GM18868 (cell line): ENCODE data around the gene MPZL2.

Experiments used
- ATAC-seq: cut with Tn5 transposase; IDR thresholded peaks from one replicate; pipeline ENCODE4 v1.9.1; 2021; ENCODE audit warnings: mild to moderate bottlenecking, moderate library complexity; ENCODE audit not compliant: unreplicated experiment

The MPZL2 gene

DNA sequence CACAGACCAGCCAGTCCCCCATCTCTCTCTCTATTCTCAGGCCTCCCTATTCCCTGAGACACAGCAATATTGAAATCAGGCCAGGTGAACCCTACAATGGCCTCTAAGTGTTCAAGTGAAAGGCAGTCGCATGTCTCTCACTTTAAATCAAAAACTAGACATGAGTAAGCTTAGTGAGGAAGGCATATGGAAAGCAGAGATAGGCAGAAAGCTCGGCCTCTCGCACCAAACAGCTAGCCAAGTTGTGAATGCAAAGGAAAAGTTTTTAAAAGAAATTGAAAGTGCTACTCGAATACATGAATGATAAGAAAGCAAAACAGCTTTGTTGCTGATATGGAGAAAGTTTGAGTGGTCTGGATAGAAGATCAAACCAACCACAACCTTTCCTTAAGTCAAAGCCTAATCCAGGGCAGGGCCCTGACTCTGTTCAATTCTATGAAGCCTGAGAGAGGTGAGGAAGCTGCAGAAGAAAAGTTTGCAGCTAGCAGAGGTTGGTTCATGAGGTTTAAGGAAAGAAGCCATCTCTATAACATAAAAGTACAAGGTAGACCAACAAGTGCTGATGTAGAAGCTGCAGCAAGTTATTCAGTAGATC, 19.8 kb upstream of the MPZL2 start:
- ATAC-seq, result no peak

DNA sequence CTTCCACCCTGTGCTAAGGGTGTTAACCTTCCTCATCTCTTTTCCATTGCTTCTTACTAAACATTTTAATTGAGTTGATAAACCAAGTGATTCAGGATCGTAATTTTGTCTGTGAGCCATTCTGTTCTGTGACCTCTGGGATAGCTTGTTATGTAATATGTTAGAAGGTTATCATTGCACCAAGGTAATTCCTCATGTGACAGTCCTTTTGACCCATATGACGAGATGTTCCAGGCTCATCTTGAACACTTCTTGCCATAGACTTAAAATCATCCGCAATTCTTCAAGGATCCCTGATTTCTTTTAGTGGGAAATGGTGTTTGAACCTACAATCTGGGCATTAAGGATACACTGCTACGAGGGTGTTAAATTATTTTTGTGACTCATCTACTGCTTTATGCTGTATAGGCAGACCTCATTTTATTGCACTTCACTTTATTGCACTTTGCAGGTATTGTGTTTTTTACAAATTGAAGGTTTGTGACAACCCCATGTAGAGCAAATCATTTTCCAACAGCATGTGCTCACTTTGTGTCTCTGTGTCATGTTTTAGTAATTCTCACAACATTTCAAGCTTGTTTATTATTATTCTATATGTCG, 19.0 kb upstream of the MPZL2 start:
- ATAC-seq, result no peak

- no peak for ATAC-seq
These were observed 18.5 kb upstream of the MPZL2 start for GRCh38 chr11:118282606-118283005.

DNA sequence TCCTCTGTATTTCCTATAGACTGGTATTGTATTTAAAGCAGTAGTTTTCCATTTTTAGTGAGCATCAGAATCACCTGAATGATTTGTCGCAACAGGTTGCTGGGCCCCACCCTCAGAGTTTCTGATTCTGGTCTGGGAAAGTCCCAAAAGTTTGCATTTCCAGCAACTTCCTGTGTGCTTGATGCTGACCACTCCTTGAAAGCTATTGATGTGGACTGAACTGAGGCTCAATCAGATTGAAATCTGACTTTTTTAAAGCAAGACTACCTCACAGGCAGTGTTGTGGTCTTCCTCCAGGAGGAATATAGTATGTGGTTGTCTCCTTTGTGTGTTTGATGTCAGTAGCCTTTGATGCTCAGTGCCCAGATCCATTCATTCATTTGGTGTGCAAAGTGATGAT, 17.2 kb upstream of the MPZL2 start:
- no peak for ATAC-seq

- no peak for ATAC-seq
These were observed 13.2 kb upstream of the MPZL2 start for GRCh38 chr11:118277312-118277711.

- ATAC-seq, result no peak
These were observed 12.3 kb upstream of the MPZL2 start for GRCh38 chr11:118276422-118276821.

GRCh38 chr11:118275176-118275575, 11.1 kb upstream of the MPZL2 start:
- ATAC-seq, result no peak

GRCh38 chr11:118274186-118274585, 10.1 kb upstream of the MPZL2 start:
- no peak for ATAC-seq

- ATAC-seq, result no peak
These were observed 7.9 kb upstream of the MPZL2 start for GRCh38 chr11:118272001-118272400.

DNA sequence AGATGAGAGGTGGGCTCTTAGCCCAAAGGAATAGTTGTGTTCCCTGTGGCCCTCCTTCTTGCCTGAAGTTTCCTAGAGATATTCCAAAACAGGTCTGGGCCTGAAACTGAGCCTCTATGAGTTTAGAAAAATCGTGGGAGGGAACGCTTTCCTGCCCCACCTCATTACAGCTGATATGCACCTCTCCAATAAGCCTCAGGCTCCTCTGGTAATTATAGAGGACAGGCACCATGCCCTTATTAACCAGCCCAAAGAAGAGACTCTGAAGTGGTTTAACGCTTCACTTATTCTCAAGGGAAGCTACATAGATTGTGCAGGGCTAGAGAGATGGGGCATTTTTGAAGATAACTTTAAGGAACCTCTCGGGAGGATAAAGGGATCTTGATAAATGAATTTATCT, 3.4 kb upstream of the MPZL2 start:
- ATAC-seq, result no peak

- ATAC-seq, result no peak
These were observed 1.9 kb upstream of the MPZL2 start for GRCh38 chr11:118265954-118266353.

DNA sequence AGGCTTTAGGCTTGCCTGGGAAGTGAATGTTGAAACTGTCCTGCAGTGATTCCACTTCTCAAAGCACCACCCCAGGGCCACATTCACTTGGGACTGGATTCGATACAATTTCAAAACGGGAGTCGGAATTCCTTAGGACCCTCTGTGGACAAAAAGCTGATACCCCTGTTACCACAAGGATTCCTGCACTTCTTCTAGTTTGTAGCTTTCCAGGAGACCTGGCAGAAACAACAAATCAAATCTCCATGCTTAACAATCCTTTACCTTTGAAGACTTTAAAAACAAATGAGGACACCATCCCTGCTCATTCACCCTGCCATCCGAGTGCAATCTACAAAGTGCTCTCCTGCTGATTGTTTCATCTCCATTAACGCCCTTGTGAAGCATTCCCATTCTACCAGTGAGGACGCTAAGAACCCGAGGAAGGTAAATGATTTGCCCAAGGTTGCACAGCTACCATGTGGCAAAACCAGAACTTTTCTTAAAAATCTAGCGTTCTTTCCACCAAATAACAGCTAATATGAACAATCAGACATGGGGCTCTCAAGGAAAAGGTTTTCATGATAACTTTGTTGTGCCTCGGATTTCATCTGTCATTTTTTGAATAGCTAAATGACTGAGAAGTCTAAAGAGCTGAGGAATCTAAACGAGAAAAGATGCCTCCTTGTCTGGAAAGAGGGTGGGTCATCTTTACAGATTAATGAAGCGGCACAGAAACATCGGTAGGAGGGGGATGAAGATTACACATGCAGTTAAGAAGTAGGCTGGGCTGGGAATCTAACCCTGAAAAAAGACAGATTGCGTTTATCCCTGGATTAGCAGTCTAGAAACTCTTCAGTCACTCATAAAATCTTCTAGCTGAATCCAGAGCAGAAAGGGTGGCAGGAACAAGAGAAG, 720 bp upstream of the MPZL2 start:
- no peak for ATAC-seq

GRCh38 chr11:118263112-118263511, 985 bp downstream of the MPZL2 start:
- ATAC-seq, result no peak

GRCh38 chr11:118260353-118260752, 3.7 kb downstream of the MPZL2 start:
- no peak for ATAC-seq

DNA sequence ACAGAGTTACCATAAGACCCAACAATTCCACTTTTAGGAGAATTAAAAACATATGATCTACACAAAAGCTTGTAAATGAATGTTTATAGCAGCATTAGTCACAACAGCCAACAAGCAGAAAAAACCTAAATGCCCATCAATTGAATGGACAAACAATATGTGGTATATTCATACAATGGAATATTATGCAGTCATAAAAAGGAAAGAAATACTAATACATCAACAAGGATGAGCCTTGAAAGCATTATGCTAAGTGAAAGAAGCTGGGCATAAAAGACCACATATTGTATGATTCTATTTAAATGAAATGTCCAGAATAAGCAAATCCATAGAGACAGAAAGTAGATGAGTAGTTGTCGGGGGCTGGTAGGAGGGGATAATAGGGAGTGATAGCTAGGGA, 5.0 kb downstream of the MPZL2 start:
- no peak for ATAC-seq

- no peak for ATAC-seq
These were observed 5.7 kb downstream of the MPZL2 start for GRCh38 chr11:118258410-118258809.

DNA sequence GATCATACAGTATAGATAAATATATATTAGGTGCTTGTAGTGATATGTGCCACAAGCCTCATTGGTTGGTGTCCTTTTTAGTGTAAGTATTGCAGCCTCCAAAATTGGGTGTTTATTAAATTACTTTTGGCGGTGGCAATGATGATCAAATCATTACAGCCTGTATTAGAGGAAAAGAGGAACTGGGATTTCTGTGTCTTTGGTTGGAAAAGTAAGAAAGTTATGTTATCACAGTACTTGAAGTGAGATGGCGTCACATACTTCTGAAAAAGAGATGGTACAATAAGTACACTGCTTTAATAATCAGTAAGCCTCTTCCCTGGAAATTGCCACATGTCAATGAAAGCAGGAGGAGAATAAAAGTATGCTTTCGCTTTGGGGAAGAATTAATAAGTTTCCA, 11.4 kb downstream of the MPZL2 start:
- ATAC-seq, result no peak

GRCh38 chr11:118251858-118252652, 12.0 kb downstream of the MPZL2 start, which contains the start of gene MPZL3:
Gene MPZL3, minus strand, starts transcription at chr11:118252365. Its CDS starts 71 bp downstream, at chr11:118252294.
- peak; percentile 61 for ATAC-seq

DNA sequence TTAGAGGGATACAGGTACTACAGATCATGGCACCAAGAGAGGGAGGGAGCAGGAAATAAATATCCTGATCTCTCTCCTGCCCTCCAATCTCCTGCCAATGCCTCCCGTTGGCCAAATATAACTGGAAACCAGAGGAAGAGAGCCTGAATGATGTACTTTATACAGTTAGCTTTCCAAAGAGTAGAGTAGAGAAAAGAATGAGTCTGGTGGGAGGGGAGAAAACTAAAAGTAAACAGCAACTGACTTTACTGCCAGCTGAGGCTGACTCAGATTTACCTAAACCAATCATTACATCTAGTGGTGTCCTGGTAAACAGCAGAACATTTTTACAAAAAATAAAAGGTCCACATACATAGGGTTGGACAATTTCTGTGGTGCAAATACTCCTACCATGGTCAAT, 17.1 kb downstream of the MPZL2 start:
- ATAC-seq, result no peak

- no peak for ATAC-seq
These were observed 18.0 kb downstream of the MPZL2 start for GRCh38 chr11:118245936-118246562.
